Ishikawa (cell line): Measurements from ENCODE around the gene ADGRL3.

Experiments
- CEBPB ChIP-seq: IDR thresholded peaks from 2 replicates; pipeline ENCODE4 v1.6.1; 2012
- CREB1 ChIP-seq: IDR thresholded peaks from 2 replicates; pipeline ENCODE4 v1.6.1; 2012; ENCODE audit warnings: low read depth
- EGR1 ChIP-seq: IDR thresholded peaks from 2 replicates; pipeline ENCODE4 v1.6.1; 2012
- EP300 ChIP-seq: IDR thresholded peaks from 2 replicates; pipeline ENCODE4 v1.6.1; 2012; ENCODE audit warnings: borderline replicate concordance
- FOXM1 ChIP-seq: IDR thresholded peaks from 2 replicates; pipeline ENCODE4 v1.6.1; 2012; ENCODE audit warnings: low read depth, borderline replicate concordance
- NFIC ChIP-seq: IDR thresholded peaks from 2 replicates; pipeline ENCODE4 v1.6.1; 2012
- RAD21 ChIP-seq: IDR thresholded peaks from 2 replicates; pipeline ENCODE4 v1.6.1; 2012; ENCODE audit warnings: low read depth
- TAF1 ChIP-seq: IDR thresholded peaks from 2 replicates; pipeline ENCODE4 v1.6.1; 2012; ENCODE audit warnings: low read depth, mild to moderate bottlenecking
- TCF12 ChIP-seq: IDR thresholded peaks from 2 replicates; pipeline ENCODE4 v1.6.1; 2012; ENCODE audit warnings: low read depth
- TEAD4 ChIP-seq: IDR thresholded peaks from 2 replicates; pipeline ENCODE4 v1.6.1; 2012
- YY1 ChIP-seq: IDR thresholded peaks from 2 replicates; pipeline ENCODE4 v1.6.1; 2012; ENCODE audit warnings: low read depth
- ZBTB7A ChIP-seq: IDR thresholded peaks from 2 replicates; pipeline ENCODE4 v1.6.1; 2012; ENCODE audit warnings: low read depth
- TF ChIP-seq, protein P1 (sequence below): IDR thresholded peaks from 2 replicates; pipeline ENCODE4 v1.6.1; 2012
- TF ChIP-seq, protein P2 (sequence below): IDR thresholded peaks from 2 replicates; pipeline ENCODE4 v1.6.1; 2012; ENCODE audit warnings: low read depth, mild to moderate bottlenecking
- TF ChIP-seq, protein P3 (sequence below): IDR thresholded peaks from 2 replicates; pipeline ENCODE4 v1.6.1; 2012

Gene ADGRL3

GRCh38 chr4:61657016-61657415, 456.9 kb downstream of the ADGRL3 start:
- no peak for TF ChIP-seq EP300
- TF ChIP-seq, protein P1, sequence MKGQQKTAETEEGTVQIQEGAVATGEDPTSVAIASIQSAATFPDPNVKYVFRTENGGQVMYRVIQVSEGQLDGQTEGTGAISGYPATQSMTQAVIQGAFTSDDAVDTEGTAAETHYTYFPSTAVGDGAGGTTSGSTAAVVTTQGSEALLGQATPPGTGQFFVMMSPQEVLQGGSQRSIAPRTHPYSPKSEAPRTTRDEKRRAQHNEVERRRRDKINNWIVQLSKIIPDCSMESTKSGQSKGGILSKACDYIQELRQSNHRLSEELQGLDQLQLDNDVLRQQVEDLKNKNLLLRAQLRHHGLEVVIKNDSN, result no peak
- no peak for TF ChIP-seq YY1

DNA sequence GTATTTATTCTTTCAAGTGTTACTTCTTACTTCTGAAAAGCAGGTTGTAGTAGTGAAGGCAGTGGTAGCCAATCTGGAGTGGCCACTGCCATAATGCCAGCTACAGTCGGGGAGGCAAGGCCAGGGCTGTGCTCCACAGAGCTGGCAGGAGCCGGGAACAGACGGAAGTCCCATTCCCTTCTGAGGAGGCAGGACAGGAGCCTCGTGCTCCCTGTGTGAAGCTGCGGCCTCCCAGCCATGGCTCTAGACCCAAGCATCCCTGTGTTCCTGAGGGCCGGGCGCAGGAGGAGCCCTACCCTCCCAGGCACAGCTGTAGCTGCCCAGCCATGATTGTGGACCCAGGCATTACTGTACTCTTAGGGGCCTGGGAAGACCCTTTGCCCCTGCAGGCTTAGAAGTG, 461.8 kb downstream of the ADGRL3 start:
- TF ChIP-seq RAD21, result no peak
- TF ChIP-seq EP300, result no peak
- no peak for TF ChIP-seq TEAD4
- TF ChIP-seq, protein P1, result no peak
- TF ChIP-seq TCF12, result no peak
- TF ChIP-seq, protein P2, sequence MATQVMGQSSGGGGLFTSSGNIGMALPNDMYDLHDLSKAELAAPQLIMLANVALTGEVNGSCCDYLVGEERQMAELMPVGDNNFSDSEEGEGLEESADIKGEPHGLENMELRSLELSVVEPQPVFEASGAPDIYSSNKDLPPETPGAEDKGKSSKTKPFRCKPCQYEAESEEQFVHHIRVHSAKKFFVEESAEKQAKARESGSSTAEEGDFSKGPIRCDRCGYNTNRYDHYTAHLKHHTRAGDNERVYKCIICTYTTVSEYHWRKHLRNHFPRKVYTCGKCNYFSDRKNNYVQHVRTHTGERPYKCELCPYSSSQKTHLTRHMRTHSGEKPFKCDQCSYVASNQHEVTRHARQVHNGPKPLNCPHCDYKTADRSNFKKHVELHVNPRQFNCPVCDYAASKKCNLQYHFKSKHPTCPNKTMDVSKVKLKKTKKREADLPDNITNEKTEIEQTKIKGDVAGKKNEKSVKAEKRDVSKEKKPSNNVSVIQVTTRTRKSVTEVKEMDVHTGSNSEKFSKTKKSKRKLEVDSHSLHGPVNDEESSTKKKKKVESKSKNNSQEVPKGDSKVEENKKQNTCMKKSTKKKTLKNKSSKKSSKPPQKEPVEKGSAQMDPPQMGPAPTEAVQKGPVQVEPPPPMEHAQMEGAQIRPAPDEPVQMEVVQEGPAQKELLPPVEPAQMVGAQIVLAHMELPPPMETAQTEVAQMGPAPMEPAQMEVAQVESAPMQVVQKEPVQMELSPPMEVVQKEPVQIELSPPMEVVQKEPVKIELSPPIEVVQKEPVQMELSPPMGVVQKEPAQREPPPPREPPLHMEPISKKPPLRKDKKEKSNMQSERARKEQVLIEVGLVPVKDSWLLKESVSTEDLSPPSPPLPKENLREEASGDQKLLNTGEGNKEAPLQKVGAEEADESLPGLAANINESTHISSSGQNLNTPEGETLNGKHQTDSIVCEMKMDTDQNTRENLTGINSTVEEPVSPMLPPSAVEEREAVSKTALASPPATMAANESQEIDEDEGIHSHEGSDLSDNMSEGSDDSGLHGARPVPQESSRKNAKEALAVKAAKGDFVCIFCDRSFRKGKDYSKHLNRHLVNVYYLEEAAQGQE, result no peak
- no peak for TF ChIP-seq CREB1
- no peak for TF ChIP-seq YY1
- TF ChIP-seq, protein P3, sequence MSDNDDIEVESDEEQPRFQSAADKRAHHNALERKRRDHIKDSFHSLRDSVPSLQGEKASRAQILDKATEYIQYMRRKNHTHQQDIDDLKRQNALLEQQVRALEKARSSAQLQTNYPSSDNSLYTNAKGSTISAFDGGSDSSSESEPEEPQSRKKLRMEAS, result no peak
- TF ChIP-seq ZBTB7A, result no peak
- TF ChIP-seq CEBPB, result no peak
- TF ChIP-seq NFIC, result no peak
- no peak for TF ChIP-seq EGR1
- TF ChIP-seq TAF1, result no peak
- no peak for TF ChIP-seq FOXM1

DNA sequence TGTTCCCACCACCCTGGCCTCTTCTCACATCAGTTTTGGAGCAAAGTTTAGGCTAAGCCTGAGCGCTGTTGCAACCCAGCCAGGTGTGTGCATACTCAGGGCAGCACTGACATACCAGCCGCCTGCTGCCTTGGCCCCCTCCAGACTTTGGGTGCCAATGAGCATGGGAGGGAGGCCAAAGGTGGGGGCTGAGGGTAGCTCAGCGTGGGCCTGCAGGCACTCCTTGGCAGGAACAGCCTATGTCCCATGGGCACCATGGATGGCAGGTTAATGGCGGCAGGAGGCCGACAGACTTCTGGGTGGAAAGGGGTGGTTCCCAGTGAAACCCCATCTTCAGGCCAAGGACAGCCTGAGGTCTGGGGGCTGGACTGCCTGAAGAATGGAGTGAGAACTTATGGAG, 462.2 kb downstream of the ADGRL3 start:
- TF ChIP-seq EP300, result no peak
- TF ChIP-seq TAF1, result no peak
- TF ChIP-seq, protein P2, result no peak
- TF ChIP-seq CREB1, result no peak
- no peak for TF ChIP-seq TEAD4
- TF ChIP-seq, protein P3, result no peak
- TF ChIP-seq CEBPB, result no peak
- no peak for TF ChIP-seq EGR1
- no peak for TF ChIP-seq YY1
- TF ChIP-seq FOXM1, result no peak
- TF ChIP-seq, protein P1, result no peak
- no peak for TF ChIP-seq NFIC
- TF ChIP-seq TCF12, result no peak
- no peak for TF ChIP-seq RAD21
- no peak for TF ChIP-seq ZBTB7A

GRCh38 chr4:61663310-61663709, 463.2 kb downstream of the ADGRL3 start:
- TF ChIP-seq CREB1 (no peak), TAF1 (no peak), EP300 (no peak), CEBPB (no peak), EGR1 (no peak), FOXM1 (no peak), YY1 (no peak), ZBTB7A (no peak), TCF12 (no peak), TEAD4 (no peak), RAD21 (no peak), NFIC (no peak)
- TF ChIP-seq, protein P3, result no peak
- TF ChIP-seq, protein P2, result no peak
- TF ChIP-seq, protein P1, result no peak
